Endothelial cell of umbilical vein (primary cell): ENCODE data around the gene GLDC.

Experiments used
- CTCF ChIP-seq, 2 donors: IDR thresholded peaks; 1 replicate in 1 of 2; 2 replicates in 1 of 2; pipeline ENCODE4 v1.5.1; 2011; ENCODE audit warnings: low read length in 2 of 2, mild to moderate bottlenecking in 2 of 2, moderate library complexity in 2 of 2, control low read depth in 1 of 2, inconsistent platforms in 1 of 2, low read depth in 1 of 2; ENCODE audit not compliant: insufficient read depth in 1 of 2; ENCODE audit errors: extremely low read depth in 1 of 2
- EZH2 ChIP-seq: IDR thresholded peaks from 2 replicates; pipeline ENCODE4 v1.6.1; 2012; ENCODE audit warnings: borderline replicate concordance, low read depth, mild to moderate bottlenecking, moderate library complexity, low read length, inconsistent platforms; ENCODE audit not compliant: severe bottlenecking
- FOS ChIP-seq: IDR thresholded peaks from 2 replicates; pipeline ENCODE4 v1.6.1; 2011; ENCODE audit warnings: mild to moderate bottlenecking, low read length, moderate library complexity, borderline replicate concordance; ENCODE audit not compliant: insufficient read depth
- GATA2 ChIP-seq: IDR thresholded peaks from 2 replicates; pipeline ENCODE4 v1.7.0; 2011; ENCODE audit warnings: low read depth, mild to moderate bottlenecking, moderate library complexity, mixed read lengths, low read length; ENCODE audit not compliant: insufficient read length, insufficient read depth
- JUN ChIP-seq: IDR thresholded peaks from 2 replicates; pipeline ENCODE4 v1.6.1; 2011; ENCODE audit warnings: borderline replicate concordance, low read depth; ENCODE audit not compliant: insufficient read length, insufficient read depth
- MAX ChIP-seq: IDR thresholded peaks from 2 replicates; pipeline ENCODE4 v1.6.1; 2011; ENCODE audit not compliant: insufficient read depth, insufficient read length
- MYC ChIP-seq: IDR thresholded peaks from one replicate; pipeline ENCODE4 v1.6.1; 2011; ENCODE audit warnings: mild to moderate bottlenecking, low read depth, low read length
- POLR2A ChIP-seq: IDR thresholded peaks from 2 replicates; pipeline ENCODE4 v1.6.1; 2012; ENCODE audit warnings: low read depth, mild to moderate bottlenecking, control low read depth, low read length
- POLR2AphosphoS5 ChIP-seq: IDR thresholded peaks from 2 replicates; pipeline ENCODE4 v1.6.1; 2012; ENCODE audit warnings: low read depth, mild to moderate bottlenecking, control low read depth, low read length, moderate library complexity; ENCODE audit not compliant: insufficient read depth

GRCh38 chr9:6633378-6633777 lies 12.2 kb downstream of the GLDC start:
- TF ChIP-seq POLR2A (no peak), MYC (no peak), CTCF (IDR thresholded peaks at IDR 0.05; ENCODE audit: extremely low read depth in 1 of 2, insufficient read depth in 1 of 2, low read depth in 1 of 2, low read length in 2 of 2) (no peak), MAX (no peak), POLR2AphosphoS5 (no peak), EZH2 (no peak), JUN (no peak), GATA2 (no peak), FOS (no peak)
